Liver (tissue), 3 donors: ENCODE data around the gene TRIM45.

Experiments used
- ATF3 ChIP-seq: IDR thresholded peaks from 2 replicates; pipeline ENCODE4 v1.6.1; 2016; ENCODE audit warnings: antibody characterized with exemption
- CTCF ChIP-seq: fragments of 150-350 bp; IDR thresholded peaks from 2 replicates; pipeline ENCODE4 v1.5.1; 2017; ENCODE audit warnings: improper control_type of control experiment, low read depth, low read length; ENCODE audit not compliant: missing input control
- GABPA ChIP-seq, 2 donors: IDR thresholded peaks in 1 of 2; conservative IDR thresholded peaks in 1 of 2; 2 replicates each; pipeline ENCODE4 v1.6.1; 2016; ENCODE audit warnings: antibody characterized with exemption in 2 of 2, mild to moderate bottlenecking in 1 of 2, moderate library complexity in 1 of 2
- RAD21 ChIP-seq, 2 donors: IDR thresholded peaks; 2 replicates each; pipeline ENCODE4 v1.6.1; 2016; ENCODE audit warnings: antibody characterized with exemption in 2 of 2, mild to moderate bottlenecking in 2 of 2
- REST ChIP-seq: IDR thresholded peaks from 2 replicates; pipeline ENCODE4 v1.6.1; 2016; ENCODE audit warnings: antibody characterized with exemption, mild to moderate bottlenecking
- RXRA ChIP-seq, 2 donors: IDR thresholded peaks; 2 replicates each; pipeline ENCODE4 v1.6.1; 2017 to 2018; ENCODE audit warnings: antibody characterized with exemption in 2 of 2, mild to moderate bottlenecking in 1 of 2
- SP1 ChIP-seq: IDR thresholded peaks from 2 replicates; pipeline ENCODE4 v1.6.1; 2018; ENCODE audit warnings: antibody characterized with exemption, mild to moderate bottlenecking
- TAF1 ChIP-seq: conservative IDR thresholded peaks from 2 replicates; pipeline ENCODE4 v1.6.1; 2016; ENCODE audit warnings: antibody characterized with exemption, mild to moderate bottlenecking
- YY1 ChIP-seq: IDR thresholded peaks from 2 replicates; pipeline ENCODE4 v1.6.1; 2016; ENCODE audit warnings: antibody characterized with exemption, mild to moderate bottlenecking
- TF ChIP-seq, protein P1 (sequence below): IDR thresholded peaks from 2 replicates; pipeline ENCODE4 v1.6.1; 2016; ENCODE audit warnings: antibody characterized with exemption
- TF ChIP-seq, protein P2 (sequence below): IDR thresholded peaks from 2 replicates; pipeline ENCODE4 v1.6.1; 2016; ENCODE audit warnings: antibody characterized with exemption
- donor health status: healthy.
- donor health status: healthy.

- TF ChIP-seq, protein P1, sequence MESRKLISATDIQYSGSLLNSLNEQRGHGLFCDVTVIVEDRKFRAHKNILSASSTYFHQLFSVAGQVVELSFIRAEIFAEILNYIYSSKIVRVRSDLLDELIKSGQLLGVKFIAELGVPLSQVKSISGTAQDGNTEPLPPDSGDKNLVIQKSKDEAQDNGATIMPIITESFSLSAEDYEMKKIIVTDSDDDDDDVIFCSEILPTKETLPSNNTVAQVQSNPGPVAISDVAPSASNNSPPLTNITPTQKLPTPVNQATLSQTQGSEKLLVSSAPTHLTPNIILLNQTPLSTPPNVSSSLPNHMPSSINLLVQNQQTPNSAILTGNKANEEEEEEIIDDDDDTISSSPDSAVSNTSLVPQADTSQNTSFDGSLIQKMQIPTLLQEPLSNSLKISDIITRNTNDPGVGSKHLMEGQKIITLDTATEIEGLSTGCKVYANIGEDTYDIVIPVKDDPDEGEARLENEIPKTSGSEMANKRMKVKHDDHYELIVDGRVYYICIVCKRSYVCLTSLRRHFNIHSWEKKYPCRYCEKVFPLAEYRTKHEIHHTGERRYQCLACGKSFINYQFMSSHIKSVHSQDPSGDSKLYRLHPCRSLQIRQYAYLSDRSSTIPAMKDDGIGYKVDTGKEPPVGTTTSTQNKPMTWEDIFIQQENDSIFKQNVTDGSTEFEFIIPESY, result no peak
- TF ChIP-seq CTCF (no peak), RAD21 (IDR thresholded peaks at IDR 0.05) (no peak), RXRA (IDR thresholded peaks at IDR 0.05) (no peak), TAF1 (no peak), YY1 (no peak), SP1 (no peak), REST (no peak), ATF3 (no peak), GABPA (IDR thresholded peaks at IDR 0.05 in 1 of 2, conservative IDR thresholded peaks at IDR 0.05 in 1 of 2) (no peak)
- TF ChIP-seq, protein P2, sequence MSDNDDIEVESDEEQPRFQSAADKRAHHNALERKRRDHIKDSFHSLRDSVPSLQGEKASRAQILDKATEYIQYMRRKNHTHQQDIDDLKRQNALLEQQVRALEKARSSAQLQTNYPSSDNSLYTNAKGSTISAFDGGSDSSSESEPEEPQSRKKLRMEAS, result no peak
Observed at GRCh38 chr1:117166076-117166475, 44.5 kb upstream of the TRIM45 start.
